ENCODE results near the gene FARP2. TPM values are rescaled to one million over a fixed set of nuclear protein-coding genes. Genes with fewer than 3 reads are reported as not detected.

FARP2 gene
- total RNA-seq, 6 experiments from 2014 or later: 13.3 to 41.3 (median 28.7) TPM

DNA sequence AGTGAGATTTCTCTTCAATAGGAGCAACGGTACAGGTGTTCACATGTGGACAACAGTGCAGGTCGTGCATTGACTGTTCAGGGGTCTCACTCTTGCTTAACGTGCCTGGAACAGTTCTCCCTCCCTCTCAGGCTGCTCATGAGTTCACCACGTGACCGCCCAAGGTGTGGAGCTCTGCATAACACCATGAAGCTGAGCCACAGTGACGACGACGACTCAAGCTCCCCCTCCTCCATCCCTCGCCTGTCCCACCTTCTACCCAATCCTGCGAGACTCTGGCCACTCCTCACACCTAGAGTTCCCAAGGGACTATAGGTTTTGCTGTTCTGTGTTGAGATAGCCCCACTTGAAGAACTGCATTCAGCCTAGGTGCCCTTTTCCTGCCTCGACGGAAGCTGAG, 109.5 kb downstream of the FARP2 start:
- Histone ChIP-seq H3K36me3 (peaks cover 0 to 5% (median 2%) of the 10 kb centered on the region in 4 donors), H3K9me3 (no peaks in the 10 kb centered on the region), H3K27me3 (no peaks in the 10 kb centered on the region), H3K4me1 (no peaks in the 10 kb centered on the region), H3K4me3 (no peak overlapping the region), H3K27ac (no peak overlapping the region)
- DNase-seq: no peak
- TF ChIP-seq, protein P1, sequence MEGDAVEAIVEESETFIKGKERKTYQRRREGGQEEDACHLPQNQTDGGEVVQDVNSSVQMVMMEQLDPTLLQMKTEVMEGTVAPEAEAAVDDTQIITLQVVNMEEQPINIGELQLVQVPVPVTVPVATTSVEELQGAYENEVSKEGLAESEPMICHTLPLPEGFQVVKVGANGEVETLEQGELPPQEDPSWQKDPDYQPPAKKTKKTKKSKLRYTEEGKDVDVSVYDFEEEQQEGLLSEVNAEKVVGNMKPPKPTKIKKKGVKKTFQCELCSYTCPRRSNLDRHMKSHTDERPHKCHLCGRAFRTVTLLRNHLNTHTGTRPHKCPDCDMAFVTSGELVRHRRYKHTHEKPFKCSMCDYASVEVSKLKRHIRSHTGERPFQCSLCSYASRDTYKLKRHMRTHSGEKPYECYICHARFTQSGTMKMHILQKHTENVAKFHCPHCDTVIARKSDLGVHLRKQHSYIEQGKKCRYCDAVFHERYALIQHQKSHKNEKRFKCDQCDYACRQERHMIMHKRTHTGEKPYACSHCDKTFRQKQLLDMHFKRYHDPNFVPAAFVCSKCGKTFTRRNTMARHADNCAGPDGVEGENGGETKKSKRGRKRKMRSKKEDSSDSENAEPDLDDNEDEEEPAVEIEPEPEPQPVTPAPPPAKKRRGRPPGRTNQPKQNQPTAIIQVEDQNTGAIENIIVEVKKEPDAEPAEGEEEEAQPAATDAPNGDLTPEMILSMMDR (IDR thresholded peaks at IDR 0.05): no peak
- no peak for TF ChIP-seq POLR2A (IDR thresholded peaks at IDR 0.05)
- WGBS (ENCODE audit: insufficient coverage, low coverage, low lambda C conversion rate, missing lambda C conversion rate): 91% methylated on average over 7 of the region's 12 CpGs
- intact Hi-C loops (cut with DNase I): loop anchor here in 1 of 2 donors (2.0 kb wide), 1 partner anchor 15 kb away; no protein-coding TSS in a partner anchor
- ATAC-seq: peak in 1 of 4 donors; percentile 6

DNA sequence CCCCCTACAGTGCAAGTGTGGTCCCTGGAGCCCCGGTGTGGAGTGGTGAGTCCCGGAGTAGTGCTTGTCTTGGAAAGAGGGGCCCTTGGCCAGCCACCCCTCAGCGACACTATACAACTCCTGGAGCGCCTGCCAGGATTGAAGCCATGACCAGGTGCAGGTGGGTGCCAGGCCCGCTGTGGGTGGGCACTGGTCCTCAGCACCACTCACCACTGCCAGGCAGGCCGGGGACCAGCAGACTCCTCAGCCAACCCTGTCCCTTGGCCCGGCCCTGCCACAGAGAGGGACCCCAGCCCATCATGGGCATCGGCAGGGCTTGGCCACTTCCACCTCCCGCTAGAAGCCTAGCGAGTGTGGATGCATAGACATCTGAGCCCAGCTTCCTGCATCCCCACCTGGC, 110.1 kb downstream of the FARP2 start:
- no peak for TF ChIP-seq POLR2A (IDR thresholded peaks at IDR 0.05)
- TF ChIP-seq, protein P1 (IDR thresholded peaks at IDR 0.05): no peak
- Histone ChIP-seq H3K4me1 (no peaks in the 10 kb centered on the region), H3K36me3 (peaks cover 0 to 5% (median 2%) of the 10 kb centered on the region in 4 donors), H3K4me3 (no peak overlapping the region), H3K27ac (no peak overlapping the region), H3K27me3 (no peaks in the 10 kb centered on the region), H3K9me3 (no peaks in the 10 kb centered on the region)
- intact Hi-C loops (cut with DNase I): no loop called here
- WGBS (ENCODE audit: insufficient coverage, low coverage, low lambda C conversion rate, missing lambda C conversion rate): 100% methylated on average over 3 of the region's 10 CpGs
- DNase-seq (no peak), ATAC-seq (peak in 1 of 4 donors; percentile 9)

DNA sequence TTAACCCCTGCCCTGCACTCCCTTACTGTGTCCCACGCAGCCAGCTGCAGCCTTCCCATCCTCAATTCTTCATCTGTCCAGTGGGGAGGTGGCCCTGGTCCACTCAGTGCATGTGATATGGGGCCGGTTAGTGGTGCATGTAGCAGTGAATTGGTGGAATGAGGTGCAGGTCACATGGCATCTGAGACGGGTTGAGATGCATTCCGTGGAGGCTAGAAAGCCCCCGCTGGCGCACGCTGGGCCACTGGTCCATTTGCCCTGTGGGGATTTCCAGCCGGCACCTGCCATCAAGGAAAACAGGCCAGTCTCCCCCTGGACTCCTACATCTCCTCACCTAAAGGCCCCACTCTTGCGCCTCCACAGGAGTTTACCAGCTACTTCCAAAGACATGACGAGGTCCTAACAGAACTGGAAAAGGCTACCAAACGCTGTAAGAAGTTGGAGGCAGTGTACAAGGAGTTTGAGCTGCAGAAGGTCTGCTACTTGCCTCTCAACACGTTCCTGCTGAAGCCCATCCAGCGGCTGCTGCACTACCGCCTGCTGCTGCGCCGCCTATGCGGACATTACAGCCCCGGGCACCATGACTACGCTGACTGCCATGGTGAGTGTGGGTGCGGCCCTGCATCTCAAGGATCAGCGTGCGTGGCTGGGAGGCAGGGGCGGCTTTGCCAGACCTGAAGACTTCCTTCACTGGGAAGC, 111.8 kb downstream of the FARP2 start:
- Histone ChIP-seq H3K9me3 (no peaks in the 10 kb centered on the region), H3K4me3 (no peak overlapping the region), H3K36me3 (peaks cover 0 to 5% (median 2%) of the 10 kb centered on the region in 4 donors), H3K27ac (no peak overlapping the region), H3K27me3 (no peaks in the 10 kb centered on the region), H3K4me1 (no peaks in the 10 kb centered on the region)
- WGBS (ENCODE audit: insufficient coverage, low coverage, low lambda C conversion rate, missing lambda C conversion rate): 84% methylated on average over 6 of the region's 23 CpGs
- intact Hi-C loops (cut with DNase I): no loop called here
- ATAC-seq: no peak
- no peak for DNase-seq
- TF ChIP-seq, protein P1 (IDR thresholded peaks at IDR 0.05): no peak
- no peak for TF ChIP-seq POLR2A (IDR thresholded peaks at IDR 0.05)

DNA sequence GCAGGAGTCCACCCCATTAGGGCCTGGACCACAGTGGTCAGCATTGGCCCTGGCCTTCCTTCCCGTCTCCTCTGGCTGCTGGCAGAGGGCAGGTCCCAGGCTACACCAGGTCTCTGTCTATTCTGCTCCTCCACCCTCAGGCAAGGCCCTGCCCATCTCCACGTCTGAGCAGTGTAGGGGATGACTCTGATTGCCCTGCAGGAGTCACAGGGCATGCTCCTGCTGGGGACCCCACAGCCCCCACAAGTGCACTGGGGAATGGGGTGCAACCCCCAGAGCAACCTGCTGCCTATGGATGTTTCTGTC, 112.3 kb downstream of the FARP2 start:
- TF ChIP-seq, protein P1 (IDR thresholded peaks at IDR 0.05): no peak
- TF ChIP-seq POLR2A (IDR thresholded peaks at IDR 0.05): no peak
- Histone ChIP-seq H3K4me3 (no peak overlapping the region), H3K27me3 (no peaks in the 10 kb centered on the region), H3K36me3 (peaks cover 0 to 4% (median under 1%) of the 10 kb centered on the region in 4 donors), H3K9me3 (no peaks in the 10 kb centered on the region), H3K4me1 (no peaks in the 10 kb centered on the region), H3K27ac (no peak overlapping the region)
- ATAC-seq (no peak), DNase-seq (no peak)
- intact Hi-C loops (cut with DNase I): no loop called here
- WGBS (ENCODE audit: insufficient coverage, low coverage, low lambda C conversion rate, missing lambda C conversion rate): no CpG with 5 or more reads among the region's 2 CpGs

Measured in right lobe of liver (tissue), 6 donors.